Epithelial cell of esophagus (primary cell): Measurements from ENCODE around the gene EFCAB6.

ENCODE experiments used
- DNase-seq: peaks from one replicate; pipeline ENCODE4 v3.0.0; 2010; ENCODE audit warnings: low read depth
- H3K4me3 ChIP-seq: 2 replicates; pipeline ENCODE4 v1.5.1; 2011; ENCODE audit warnings: mild to moderate bottlenecking, low read length, control low read depth
- CTCF ChIP-seq: IDR thresholded peaks from 2 replicates; pipeline ENCODE4 v1.5.1; 2011; ENCODE audit warnings: low read depth, mild to moderate bottlenecking, low read length, control low read depth, inconsistent platforms; ENCODE audit not compliant: insufficient read depth; ENCODE audit errors: missing control alignments

Gene EFCAB6

GRCh38 chr22:43624144-43624998 is 187.7 kb downstream of the EFCAB6 start:
- no peak overlapping the region for H3K4me3 ChIP-seq
- TF ChIP-seq CTCF = no peak
- DNase-seq = no peak

GRCh38 chr22:43622886-43623285 is 189.2 kb downstream of the EFCAB6 start:
- H3K4me3 ChIP-seq = no peak overlapping the region
- no peak for TF ChIP-seq CTCF
- DNase-seq = no peak

GRCh38 chr22:43620197-43620596 is 191.9 kb downstream of the EFCAB6 start:
- DNase-seq = no peak
- no peak overlapping the region for H3K4me3 ChIP-seq
- TF ChIP-seq CTCF = no peak

- no peak for TF ChIP-seq CTCF
- DNase-seq = no peak
- no peak overlapping the region for H3K4me3 ChIP-seq
Observed at GRCh38 chr22:43618517-43618916, 193.6 kb downstream of the EFCAB6 start.

- no peak overlapping the region for H3K4me3 ChIP-seq
- no peak for DNase-seq
- no peak for TF ChIP-seq CTCF
Observed at GRCh38 chr22:43616645-43617044, 195.5 kb downstream of the EFCAB6 start.

GRCh38 chr22:43600265-43600664 is 211.8 kb downstream of the EFCAB6 start:
- TF ChIP-seq CTCF = no peak
- DNase-seq = no peak
- no peak overlapping the region for H3K4me3 ChIP-seq

- DNase-seq = no peak
- TF ChIP-seq CTCF = no peak
- H3K4me3 ChIP-seq = no peak overlapping the region
Observed at GRCh38 chr22:43592476-43592875, 219.6 kb downstream of the EFCAB6 start.
